ENCODE data around the gene ELF5.

Gene ELF5

GRCh38 chr11:34493468-34493867 lies 20.1 kb downstream of the ELF5 start:
- DNase-seq (ENCODE audit: low read depth, low spot score): no peak

- DNase-seq (ENCODE audit: low read depth, low spot score): no peak
Measured at GRCh38 chr11:34492806-34493414, 20.7 kb downstream of the ELF5 start.

- DNase-seq (ENCODE audit: low read depth, low spot score): no peak
Measured at GRCh38 chr11:34490304-34490703, 23.3 kb downstream of the ELF5 start.

- DNase-seq (ENCODE audit: low read depth, low spot score): no peak
Measured at GRCh38 chr11:34488855-34489557, 24.6 kb downstream of the ELF5 start.

GRCh38 chr11:34487430-34487829 lies 26.2 kb downstream of the ELF5 start:
- DNase-seq (ENCODE audit: low read depth, low spot score): no peak

GRCh38 chr11:34483106-34483874 lies 30.3 kb downstream of the ELF5 start:
- no peak for DNase-seq (ENCODE audit: low read depth, low spot score)

- DNase-seq (ENCODE audit: low read depth, low spot score): no peak
Measured at GRCh38 chr11:34481307-34481706, 32.3 kb downstream of the ELF5 start.

GRCh38 chr11:34480314-34480713 lies 33.3 kb downstream of the ELF5 start:
- DNase-seq (ENCODE audit: low read depth, low spot score): no peak

- DNase-seq (ENCODE audit: low read depth, low spot score): no peak
Measured at GRCh38 chr11:34478845-34479663, 34.5 kb downstream of the ELF5 start.

- no peak for DNase-seq (ENCODE audit: low read depth, low spot score)
Measured at GRCh38 chr11:34476849-34477248, 36.7 kb downstream of the ELF5 start.

- no peak for DNase-seq (ENCODE audit: low read depth, low spot score)
Measured at GRCh38 chr11:34475656-34476055, 37.9 kb downstream of the ELF5 start.

- no peak for DNase-seq (ENCODE audit: low read depth, low spot score)
Measured at GRCh38 chr11:34473603-34474169, 39.9 kb downstream of the ELF5 start.

GRCh38 chr11:34468209-34468841 lies 45.3 kb downstream of the ELF5 start:
- DNase-seq (ENCODE audit: low read depth, low spot score): no peak

GRCh38 chr11:34466802-34467488 lies 46.6 kb downstream of the ELF5 start:
- DNase-seq (ENCODE audit: low read depth, low spot score): no peak

GRCh38 chr11:34464591-34465051 lies 49.0 kb downstream of the ELF5 start:
- no peak for DNase-seq (ENCODE audit: low read depth, low spot score)

GRCh38 chr11:34461215-34461614 lies 52.4 kb downstream of the ELF5 start:
- DNase-seq (ENCODE audit: low read depth, low spot score): no peak

GRCh38 chr11:34460278-34460677 lies 53.3 kb downstream of the ELF5 start:
- no peak for DNase-seq (ENCODE audit: low read depth, low spot score)

- no peak for DNase-seq (ENCODE audit: low read depth, low spot score)
Measured at GRCh38 chr11:34459507-34460162, 54.0 kb downstream of the ELF5 start.

- no peak for DNase-seq (ENCODE audit: low read depth, low spot score)
Measured at GRCh38 chr11:34458525-34458924, 55.1 kb downstream of the ELF5 start.

GRCh38 chr11:34457607-34458006 lies 56.0 kb downstream of the ELF5 start:
- DNase-seq (ENCODE audit: low read depth, low spot score): no peak

All from brain pericyte (primary cell).